OCI-LY3 (cell line): Measurements from ENCODE around the gene FBXO48.

Experiments
- CTCF ChIP-seq: fragments of 200-600, 300-600 bp; sonication (generic); IDR thresholded peaks from 2 replicates; pipeline ENCODE4 v1.5.1; 2014; ENCODE audit warnings: antibody characterized with exemption, low read length, low read depth
- EZH2phosphoT487 ChIP-seq: fragments of 200-600 bp; shearing (Covaris generic); IDR thresholded peaks from 2 replicates; pipeline ENCODE4 v1.6.1; 2018; ENCODE audit warnings: antibody characterized with exemption, mixed run types, low read depth

GRCh38 chr2:68456198-68456597 is 10.9 kb downstream of the FBXO48 start:
- TF ChIP-seq CTCF (no peak), EZH2phosphoT487 (no peak)
